Measurements from ENCODE around the gene OLAH. TPM values are rescaled to one million over a fixed set of nuclear protein-coding genes. Genes with fewer than 3 reads are reported as not detected.

OLAH gene
- total RNA-seq, 1 experiment from 2014 or later: 1.4 TPM

DNA sequence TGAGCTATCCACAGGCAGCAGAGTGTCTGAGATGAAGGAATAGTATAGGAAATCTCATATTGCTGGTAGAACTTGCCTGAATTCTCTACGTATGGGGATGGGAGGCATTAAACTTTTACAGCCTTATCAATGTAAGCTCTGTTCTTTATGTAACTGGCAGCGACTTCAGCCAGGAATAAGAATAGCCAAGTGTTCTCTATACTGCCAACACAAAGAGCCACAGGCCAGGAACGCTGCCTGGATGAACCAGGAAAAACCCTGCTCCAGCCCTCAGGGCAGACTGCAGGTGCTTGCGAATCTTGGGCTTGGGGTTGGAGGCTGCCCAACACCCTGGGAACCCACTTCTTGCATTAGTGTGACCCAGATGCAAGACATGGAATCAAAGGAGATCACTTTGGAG lies 6.1 kb upstream of the OLAH start:
- no peaks in the 10 kb centered on the region for H3K9me3 Mint-ChIP-seq (ENCODE audit: unreplicated experiment)
- DNase-seq (ENCODE audit: unreplicated experiment): no peak
- no peaks in the 10 kb centered on the region for H3K36me3 Mint-ChIP-seq (ENCODE audit: insufficient read depth, unreplicated experiment)
- CTCF ChIA-PET: interaction anchor here (0.6 to 0.7 kb wide), 3 partner anchors 15 to 84 kb away, joined by 3 to 7 read pairs (median 3); partner anchors contain the start of gene DCLRE1C
- BruUV-seq (replicated peaks): no TSS peak
- no peak overlapping the region for H3K4me3 Mint-ChIP-seq (ENCODE audit: unreplicated experiment)
- intact Hi-C loops (cut with micrococcal nuclease): no loop called here
- POLR2A ChIA-PET: interaction anchor here (0.7 kb wide), 1 partner anchor 335 kb away, joined by 3 read pairs; no protein-coding TSS in a partner anchor
- TF ChIP-seq, protein P1, sequence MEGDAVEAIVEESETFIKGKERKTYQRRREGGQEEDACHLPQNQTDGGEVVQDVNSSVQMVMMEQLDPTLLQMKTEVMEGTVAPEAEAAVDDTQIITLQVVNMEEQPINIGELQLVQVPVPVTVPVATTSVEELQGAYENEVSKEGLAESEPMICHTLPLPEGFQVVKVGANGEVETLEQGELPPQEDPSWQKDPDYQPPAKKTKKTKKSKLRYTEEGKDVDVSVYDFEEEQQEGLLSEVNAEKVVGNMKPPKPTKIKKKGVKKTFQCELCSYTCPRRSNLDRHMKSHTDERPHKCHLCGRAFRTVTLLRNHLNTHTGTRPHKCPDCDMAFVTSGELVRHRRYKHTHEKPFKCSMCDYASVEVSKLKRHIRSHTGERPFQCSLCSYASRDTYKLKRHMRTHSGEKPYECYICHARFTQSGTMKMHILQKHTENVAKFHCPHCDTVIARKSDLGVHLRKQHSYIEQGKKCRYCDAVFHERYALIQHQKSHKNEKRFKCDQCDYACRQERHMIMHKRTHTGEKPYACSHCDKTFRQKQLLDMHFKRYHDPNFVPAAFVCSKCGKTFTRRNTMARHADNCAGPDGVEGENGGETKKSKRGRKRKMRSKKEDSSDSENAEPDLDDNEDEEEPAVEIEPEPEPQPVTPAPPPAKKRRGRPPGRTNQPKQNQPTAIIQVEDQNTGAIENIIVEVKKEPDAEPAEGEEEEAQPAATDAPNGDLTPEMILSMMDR (IDR thresholded peaks at IDR 0.05; ENCODE audit: unreplicated experiment): no peak
- H3K27me3 Mint-ChIP-seq (ENCODE audit: insufficient read depth, unreplicated experiment): no peaks in the 10 kb centered on the region
- H3K27ac Mint-ChIP-seq (ENCODE audit: low read depth, unreplicated experiment): no peak overlapping the region
- no peaks in the 10 kb centered on the region for H3K4me1 Mint-ChIP-seq (ENCODE audit: insufficient read depth, unreplicated experiment)

GRCh38 chr10:15038416-15038815 lies 5.3 kb upstream of the OLAH start:
- no peak for DNase-seq (ENCODE audit: unreplicated experiment)
- TF ChIP-seq, protein P1 (IDR thresholded peaks at IDR 0.05; ENCODE audit: unreplicated experiment): no peak
- POLR2A ChIA-PET: no interaction called here
- CTCF ChIA-PET: no interaction called here
- Mint-ChIP-seq H3K4me1 (ENCODE audit: insufficient read depth, unreplicated experiment) (peaks cover under 1% of the 10 kb centered on the region), H3K27ac (ENCODE audit: low read depth, unreplicated experiment) (no peak overlapping the region), H3K36me3 (ENCODE audit: insufficient read depth, unreplicated experiment) (no peaks in the 10 kb centered on the region), H3K27me3 (ENCODE audit: insufficient read depth, unreplicated experiment) (no peaks in the 10 kb centered on the region), H3K9me3 (ENCODE audit: unreplicated experiment) (peaks cover 2% of the 10 kb centered on the region), H3K4me3 (ENCODE audit: unreplicated experiment) (no peak overlapping the region)
- intact Hi-C loops (cut with micrococcal nuclease): no loop called here
- BruUV-seq (replicated peaks): no TSS peak

DNA sequence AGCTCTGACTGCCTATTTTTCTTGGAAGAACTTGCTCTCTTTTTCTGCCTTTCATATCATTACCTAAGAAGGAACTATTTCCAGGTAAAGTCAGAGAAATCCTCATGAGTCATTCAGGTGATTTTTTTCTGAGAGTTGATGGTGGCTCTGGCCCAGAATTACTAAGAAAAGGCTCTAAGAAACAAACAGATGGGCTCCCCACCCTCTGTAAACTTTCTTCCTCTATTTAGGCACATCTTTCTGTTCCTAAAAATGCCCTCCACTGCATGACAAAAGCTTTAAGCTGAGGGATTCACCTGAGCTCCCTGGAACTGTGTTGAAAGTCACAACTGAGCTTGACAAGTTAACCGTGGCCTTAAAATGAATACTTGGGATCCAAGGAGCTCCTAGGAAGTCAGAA lies 1.6 kb downstream of the OLAH start:
- TF ChIP-seq, protein P1 (IDR thresholded peaks at IDR 0.05; ENCODE audit: unreplicated experiment): no peak
- Mint-ChIP-seq H3K4me3 (ENCODE audit: unreplicated experiment) (no peak overlapping the region), H3K27me3 (ENCODE audit: insufficient read depth, unreplicated experiment) (no peaks in the 10 kb centered on the region), H3K27ac (ENCODE audit: low read depth, unreplicated experiment) (no peak overlapping the region), H3K36me3 (ENCODE audit: insufficient read depth, unreplicated experiment) (no peaks in the 10 kb centered on the region), H3K4me1 (ENCODE audit: insufficient read depth, unreplicated experiment) (peaks cover 23% of the 10 kb centered on the region), H3K9me3 (ENCODE audit: unreplicated experiment) (peaks cover 8% of the 10 kb centered on the region)
- ChIA-PET CTCF (interaction anchor here (1.2 kb wide), 1 partner anchor 46 kb away, joined by 3 read pairs; no protein-coding TSS in a partner anchor), POLR2A (interaction anchor here (0.6 to 0.7 kb wide), 2 partner anchors 24 to 116 kb away, joined by 3 to 4 read pairs; no protein-coding TSS in a partner anchor)
- intact Hi-C loops (cut with micrococcal nuclease): no loop called here
- no peak for DNase-seq (ENCODE audit: unreplicated experiment)
- BruUV-seq (replicated peaks): no TSS peak

DNA sequence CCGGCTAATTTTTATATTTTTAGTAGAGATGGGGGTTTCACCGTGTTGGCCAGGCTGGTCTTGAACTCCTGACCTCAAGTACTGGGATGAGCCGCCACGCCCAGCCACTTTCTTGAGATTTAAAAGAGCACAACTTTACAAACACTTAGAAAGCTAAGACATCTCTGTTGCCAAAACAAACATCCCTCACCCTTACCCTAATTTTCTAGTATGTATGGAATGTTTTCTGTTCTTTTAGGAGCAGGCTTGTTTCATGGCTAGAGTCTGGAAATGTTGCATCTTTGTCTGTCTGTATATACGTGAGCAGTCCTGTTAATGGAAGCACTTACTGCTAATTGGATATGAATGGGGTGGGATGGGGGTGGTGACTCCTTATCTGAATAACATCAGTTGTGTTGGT lies 2.9 kb downstream of the OLAH start:
- CTCF ChIA-PET: interaction anchor here (1.2 kb wide), 1 partner anchor 48 kb away, joined by 3 read pairs; no protein-coding TSS in a partner anchor
- POLR2A ChIA-PET: no interaction called here
- intact Hi-C loops (cut with micrococcal nuclease): no loop called here
- TF ChIP-seq, protein P1 (IDR thresholded peaks at IDR 0.05; ENCODE audit: unreplicated experiment): no peak
- BruUV-seq (replicated peaks): no TSS peak
- Mint-ChIP-seq H3K4me3 (ENCODE audit: unreplicated experiment) (no peak overlapping the region), H3K27me3 (ENCODE audit: insufficient read depth, unreplicated experiment) (no peaks in the 10 kb centered on the region), H3K9me3 (ENCODE audit: unreplicated experiment) (peaks cover 8% of the 10 kb centered on the region), H3K4me1 (ENCODE audit: insufficient read depth, unreplicated experiment) (peaks cover 23% of the 10 kb centered on the region), H3K27ac (ENCODE audit: low read depth, unreplicated experiment) (peak overlapping the region; percentile 41), H3K36me3 (ENCODE audit: insufficient read depth, unreplicated experiment) (no peaks in the 10 kb centered on the region)
- DNase-seq (ENCODE audit: unreplicated experiment): no peak
